ENCODE data around the gene NMU. TPM values are rescaled to one million over a fixed set of nuclear protein-coding genes. Genes with fewer than 3 reads are reported as not detected.
"Not testable (repeated sequence)": the region's sequence is repeated elsewhere in the genome, so short reads cannot be mapped to it uniquely, and the experiment has no call there.

The NMU gene
- total RNA-seq, 1 donor: not detected

GRCh38 chr4:55625835-55626234 is 10.3 kb downstream of the NMU start:
- DNase-seq (ENCODE audit: low read depth): no peak

GRCh38 chr4:55624063-55624462 is 12.0 kb downstream of the NMU start:
- H3K4me3 ChIP-seq (ENCODE audit: low read depth, low read length); DNase-seq (ENCODE audit: low read depth): not testable (repeated sequence)

More at GRCh38 chr4:55625835-55626234, 10.3 kb downstream of the NMU start:
- H3K4me3 ChIP-seq (ENCODE audit: low read depth, low read length): no peak overlapping the region
- TF ChIP-seq, protein P1, sequence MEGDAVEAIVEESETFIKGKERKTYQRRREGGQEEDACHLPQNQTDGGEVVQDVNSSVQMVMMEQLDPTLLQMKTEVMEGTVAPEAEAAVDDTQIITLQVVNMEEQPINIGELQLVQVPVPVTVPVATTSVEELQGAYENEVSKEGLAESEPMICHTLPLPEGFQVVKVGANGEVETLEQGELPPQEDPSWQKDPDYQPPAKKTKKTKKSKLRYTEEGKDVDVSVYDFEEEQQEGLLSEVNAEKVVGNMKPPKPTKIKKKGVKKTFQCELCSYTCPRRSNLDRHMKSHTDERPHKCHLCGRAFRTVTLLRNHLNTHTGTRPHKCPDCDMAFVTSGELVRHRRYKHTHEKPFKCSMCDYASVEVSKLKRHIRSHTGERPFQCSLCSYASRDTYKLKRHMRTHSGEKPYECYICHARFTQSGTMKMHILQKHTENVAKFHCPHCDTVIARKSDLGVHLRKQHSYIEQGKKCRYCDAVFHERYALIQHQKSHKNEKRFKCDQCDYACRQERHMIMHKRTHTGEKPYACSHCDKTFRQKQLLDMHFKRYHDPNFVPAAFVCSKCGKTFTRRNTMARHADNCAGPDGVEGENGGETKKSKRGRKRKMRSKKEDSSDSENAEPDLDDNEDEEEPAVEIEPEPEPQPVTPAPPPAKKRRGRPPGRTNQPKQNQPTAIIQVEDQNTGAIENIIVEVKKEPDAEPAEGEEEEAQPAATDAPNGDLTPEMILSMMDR (IDR thresholded peaks at IDR 0.05; ENCODE audit: insufficient read depth, low read length): no peak

DNA sequence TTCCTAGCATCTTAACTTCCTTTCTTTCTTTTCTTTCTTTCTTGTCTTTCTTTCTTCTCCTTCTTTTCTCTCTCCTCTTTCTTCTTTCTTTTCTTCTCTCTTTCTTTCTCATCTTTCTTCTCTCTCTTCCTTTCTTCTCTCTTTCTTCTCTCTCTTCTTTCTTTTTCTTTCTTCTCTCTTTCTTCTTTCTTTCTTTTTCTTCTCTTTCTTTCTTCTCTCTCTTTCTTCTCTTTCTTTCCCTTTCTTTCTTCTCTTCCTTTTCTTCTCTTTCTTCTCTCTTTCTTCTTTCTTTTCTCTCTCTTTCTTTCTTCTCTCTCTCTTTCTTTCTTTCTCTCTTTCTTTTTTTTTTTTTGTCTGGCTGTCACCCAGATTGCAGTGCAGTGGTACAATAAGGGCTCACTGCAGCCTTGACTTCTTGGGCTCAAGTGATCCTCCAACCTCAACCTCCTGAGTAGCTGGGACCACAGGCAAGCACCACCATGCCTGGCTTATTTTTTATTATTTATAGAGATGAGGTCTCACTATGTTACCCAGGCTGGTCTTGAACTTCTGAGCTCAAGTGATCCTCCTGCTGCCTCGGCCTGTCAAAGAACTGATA is 17.5 kb downstream of the NMU start:
- no peak overlapping the region for H3K4me3 ChIP-seq (ENCODE audit: low read depth, low read length)
- DNase-seq (ENCODE audit: low read depth): no peak
- TF ChIP-seq, protein P1 (IDR thresholded peaks at IDR 0.05; ENCODE audit: insufficient read depth, low read length): no peak

GRCh38 chr4:55617587-55618197 is 18.4 kb downstream of the NMU start:
- TF ChIP-seq, protein P1 (IDR thresholded peaks at IDR 0.05; ENCODE audit: insufficient read depth, low read length): no peak
- no peak for DNase-seq (ENCODE audit: low read depth)
- H3K4me3 ChIP-seq (ENCODE audit: low read depth, low read length): no peak overlapping the region

DNA sequence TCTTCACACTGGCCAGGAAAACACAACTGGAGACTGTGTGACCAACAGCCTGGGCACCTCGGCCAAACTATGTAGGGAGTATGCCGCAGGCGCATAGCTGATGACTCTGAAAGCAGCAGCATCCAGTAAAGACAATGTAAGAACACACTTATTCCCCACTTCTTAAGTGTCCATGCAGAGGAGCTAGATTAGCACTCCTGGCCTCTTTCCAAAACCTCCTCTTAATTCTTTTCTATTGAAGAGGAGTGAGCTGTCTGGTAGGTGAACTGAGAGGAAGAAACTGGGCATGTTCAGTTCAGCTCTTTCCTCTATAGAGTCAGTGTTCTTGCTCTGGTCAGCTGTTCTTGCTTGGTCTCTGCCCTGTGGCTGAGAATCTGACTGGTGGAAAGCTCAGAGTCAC is 21.1 kb downstream of the NMU start:
- H3K4me3 ChIP-seq (ENCODE audit: low read depth, low read length): no peak overlapping the region
- TF ChIP-seq, protein P1 (IDR thresholded peaks at IDR 0.05; ENCODE audit: insufficient read depth, low read length): no peak
- no peak for DNase-seq (ENCODE audit: low read depth)

- no peak for DNase-seq (ENCODE audit: low read depth)
- H3K4me3 ChIP-seq (ENCODE audit: low read depth, low read length): no peak overlapping the region
- TF ChIP-seq, protein P1 (IDR thresholded peaks at IDR 0.05; ENCODE audit: insufficient read depth, low read length): no peak
Measured at GRCh38 chr4:55613621-55614020, 22.5 kb downstream of the NMU start.

GRCh38 chr4:55612341-55612740 is 23.8 kb downstream of the NMU start:
- H3K4me3 ChIP-seq (ENCODE audit: low read depth, low read length): no peak overlapping the region
- no peak for DNase-seq (ENCODE audit: low read depth)
- TF ChIP-seq, protein P1 (IDR thresholded peaks at IDR 0.05; ENCODE audit: insufficient read depth, low read length): no peak

Data from fibroblast of the aortic adventitia (primary cell).